ENCODE results near the gene SOBP.

The SOBP gene

DNA sequence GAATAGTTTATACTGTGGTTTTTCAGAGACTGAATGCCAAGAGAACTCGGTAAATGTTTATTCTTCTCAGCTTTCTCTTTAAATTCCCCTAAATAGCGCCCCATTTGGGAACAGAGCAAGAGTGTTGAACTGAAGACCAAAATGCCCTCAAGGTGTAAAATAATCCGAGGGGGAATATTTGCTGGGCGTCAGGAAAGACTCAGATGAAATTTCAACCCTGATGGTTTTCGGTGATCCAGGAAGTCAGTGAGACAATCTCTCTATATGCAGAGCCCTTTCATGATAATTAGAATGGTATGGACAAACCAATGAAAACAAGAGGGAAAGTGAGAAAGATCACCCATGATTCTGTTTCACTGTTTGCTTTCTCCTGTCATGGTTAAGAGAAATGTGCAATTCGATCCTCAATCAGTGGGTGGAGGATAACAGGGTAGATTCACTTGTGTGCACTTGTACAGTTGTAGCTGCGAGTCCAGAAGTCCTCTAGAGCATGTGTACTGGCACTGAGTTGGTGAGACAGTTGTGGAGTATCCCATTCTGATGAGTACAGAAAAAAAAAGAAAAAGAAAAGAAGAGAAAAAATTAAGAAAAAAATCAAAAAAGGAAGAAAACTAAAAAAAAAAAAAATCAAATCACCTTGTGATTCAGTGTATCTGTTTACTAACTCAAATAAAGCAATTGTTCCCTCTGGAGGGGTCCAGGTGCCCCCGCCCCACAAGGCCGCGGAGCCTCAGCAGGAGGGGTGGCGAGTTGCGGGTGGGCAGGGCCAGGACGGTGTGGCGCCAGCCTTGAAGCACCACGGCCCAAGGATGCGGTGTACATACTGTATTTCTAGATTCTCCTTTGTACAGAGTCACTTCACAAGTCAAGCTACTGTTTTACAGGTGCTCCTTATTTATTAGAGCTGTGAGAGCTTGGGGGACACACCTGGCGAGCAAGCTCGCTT, 169.3 kb downstream of the SOBP start:
- no peak for DNase-seq (ENCODE audit: low read depth in 2 of 2)

GRCh38 chr6:107660839-107661238, 170.9 kb downstream of the SOBP start:
- DNase-seq (ENCODE audit: low read depth in 2 of 2), result no peak

GRCh38 chr6:107661291-107661690, 171.4 kb downstream of the SOBP start:
- no peak for DNase-seq (ENCODE audit: low read depth in 2 of 2)

- no peak for DNase-seq (ENCODE audit: low read depth in 2 of 2)
Measured at GRCh38 chr6:107662333-107662732, 172.4 kb downstream of the SOBP start.

- no peak for DNase-seq (ENCODE audit: low read depth in 2 of 2)
Measured at GRCh38 chr6:107663308-107663707, 173.4 kb downstream of the SOBP start.

- DNase-seq (ENCODE audit: low read depth in 2 of 2), result no peak
Measured at GRCh38 chr6:107665382-107665781, 175.5 kb downstream of the SOBP start.

DNA sequence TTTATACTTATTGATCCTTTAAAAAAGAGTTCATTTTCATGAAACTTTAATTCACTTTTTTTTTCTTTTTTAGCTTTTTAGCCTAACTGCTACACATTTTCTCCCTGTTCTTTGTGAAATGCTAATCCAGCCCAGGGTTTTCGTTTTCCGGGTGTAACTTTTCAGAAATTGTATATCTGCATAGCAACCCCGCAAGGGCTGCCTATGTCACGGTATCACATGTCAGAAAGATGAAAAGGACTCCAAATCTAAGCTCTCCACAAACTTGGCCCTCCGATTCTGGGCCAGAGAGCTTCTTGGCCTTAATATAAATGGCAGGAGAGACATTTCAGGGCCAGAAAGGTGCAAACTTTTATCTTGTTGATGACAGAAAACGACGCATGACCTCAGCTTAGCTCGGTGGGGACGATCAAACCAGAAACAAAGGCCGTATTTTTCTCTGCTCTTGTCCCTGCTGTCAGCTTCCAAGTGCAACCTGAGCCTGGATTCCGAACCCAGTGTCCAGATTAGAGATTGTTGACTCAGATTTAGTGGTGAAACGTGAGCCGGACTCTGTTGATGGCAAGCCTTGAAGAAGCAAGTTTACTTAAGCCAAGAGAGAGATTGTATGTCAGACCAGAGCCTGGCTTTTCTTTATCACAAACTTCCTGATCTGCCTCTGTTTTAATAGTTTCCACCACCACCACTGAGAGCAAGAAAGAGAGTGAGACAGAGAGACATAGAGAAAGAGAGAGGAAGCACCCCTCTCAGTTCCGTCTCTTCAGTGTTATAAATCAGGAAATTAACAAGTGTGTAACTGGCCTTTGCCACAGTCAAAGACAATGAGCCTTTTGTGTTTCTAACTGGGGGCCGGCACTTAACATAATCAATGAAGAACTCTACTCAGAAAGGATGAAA, 176.4 kb downstream of the SOBP start:
- no peak for DNase-seq (ENCODE audit: low read depth in 2 of 2)

DNA sequence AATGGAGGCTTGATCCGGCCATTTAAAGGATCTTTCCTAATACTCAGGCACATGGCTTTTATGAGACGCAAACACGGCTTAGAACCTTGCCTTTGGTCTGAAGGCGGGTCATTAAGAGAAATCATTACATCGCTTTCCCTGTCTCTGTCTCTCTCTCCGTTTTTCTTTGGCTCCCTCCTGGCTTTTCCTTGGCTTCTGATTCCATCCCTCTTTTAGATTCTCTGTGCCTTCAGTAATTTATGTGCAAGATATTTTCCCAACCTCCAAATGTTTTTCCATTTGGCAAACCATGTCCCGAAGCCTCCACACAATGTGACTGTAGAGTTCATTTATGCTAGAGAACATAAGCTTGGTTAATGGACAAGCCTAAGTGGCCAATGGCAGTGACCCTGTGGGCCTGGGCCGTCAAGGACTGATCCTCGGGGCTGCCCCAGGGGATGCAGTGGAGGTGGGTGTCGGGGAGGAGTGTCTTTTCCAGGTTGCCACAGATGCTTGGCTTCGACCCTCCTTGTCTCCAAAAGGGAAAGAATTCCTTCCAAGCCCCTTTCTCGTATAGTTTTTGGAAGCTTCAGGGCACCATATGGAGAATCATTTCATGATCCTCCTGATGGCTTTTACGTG, 177.2 kb downstream of the SOBP start:
- no peak for DNase-seq (ENCODE audit: low read depth in 2 of 2)

- no peak for DNase-seq (ENCODE audit: low read depth in 2 of 2)
Measured at GRCh38 chr6:107667790-107668189, 177.9 kb downstream of the SOBP start.

DNA sequence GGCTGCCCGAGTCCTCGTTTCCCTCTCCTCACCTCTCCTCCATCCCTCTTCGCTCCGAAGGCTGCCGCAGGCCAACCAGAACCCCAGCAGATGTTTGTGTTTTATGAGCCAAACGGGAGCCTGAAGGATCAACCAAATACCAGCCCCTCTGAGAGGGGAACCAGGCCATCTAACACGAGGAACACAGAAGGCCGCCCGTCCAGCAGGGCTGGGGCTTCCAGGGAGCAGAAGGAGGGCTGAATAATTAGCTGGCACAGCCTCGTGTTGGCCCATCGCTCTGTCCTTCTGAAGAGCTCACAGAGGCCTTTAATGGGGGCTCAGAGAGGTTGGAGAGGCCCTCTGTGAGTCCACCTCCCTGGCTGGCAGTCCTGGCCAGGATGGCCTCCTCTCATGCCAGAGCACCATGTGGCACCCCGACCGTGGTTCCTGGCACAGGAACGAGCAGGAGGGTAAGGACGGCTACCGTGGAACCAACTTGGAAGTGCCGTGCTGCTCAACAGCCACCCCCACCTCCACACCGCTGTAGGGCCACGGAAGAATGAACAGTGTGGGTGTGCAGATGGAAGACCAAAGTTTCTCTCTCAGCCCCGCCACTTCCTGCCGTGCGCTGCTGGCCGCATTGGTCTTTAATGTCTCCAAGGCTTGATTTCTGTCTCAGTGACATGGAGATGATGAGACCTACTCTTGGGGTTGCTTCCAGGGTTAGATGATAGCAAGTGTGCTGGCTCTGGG, 179.0 kb downstream of the SOBP start:
- DNase-seq (ENCODE audit: low read depth in 2 of 2), result peak; percentile 11 to 31

- DNase-seq (ENCODE audit: low read depth in 2 of 2), result no peak
Measured at GRCh38 chr6:107670792-107671199, 180.9 kb downstream of the SOBP start.

DNA sequence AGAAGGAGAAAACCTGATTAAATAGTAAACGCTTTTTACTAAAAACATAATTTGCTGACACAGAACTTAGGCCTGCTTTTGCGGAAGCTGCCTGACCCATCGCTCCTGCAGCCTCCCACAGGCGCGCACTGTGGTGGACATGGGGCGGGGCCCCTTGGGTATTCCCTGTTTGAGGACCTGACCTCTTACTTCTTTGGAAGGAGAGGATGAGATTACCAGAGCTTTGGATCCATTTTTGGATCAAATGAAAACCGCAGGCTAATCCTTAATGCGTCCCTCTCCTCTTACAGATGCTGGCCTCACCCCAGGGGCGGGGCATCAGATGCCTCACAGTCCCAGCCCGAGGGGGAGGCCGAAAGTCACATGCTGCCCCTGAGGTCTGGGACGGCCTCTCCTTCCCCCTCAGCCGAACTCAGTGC, 183.2 kb downstream of the SOBP start:
- DNase-seq (ENCODE audit: low read depth in 2 of 2), result no peak

- DNase-seq (ENCODE audit: low read depth in 2 of 2), result peak; percentile 76 to 80
Measured at GRCh38 chr6:107674995-107675738, 185.2 kb downstream of the SOBP start.

DNA sequence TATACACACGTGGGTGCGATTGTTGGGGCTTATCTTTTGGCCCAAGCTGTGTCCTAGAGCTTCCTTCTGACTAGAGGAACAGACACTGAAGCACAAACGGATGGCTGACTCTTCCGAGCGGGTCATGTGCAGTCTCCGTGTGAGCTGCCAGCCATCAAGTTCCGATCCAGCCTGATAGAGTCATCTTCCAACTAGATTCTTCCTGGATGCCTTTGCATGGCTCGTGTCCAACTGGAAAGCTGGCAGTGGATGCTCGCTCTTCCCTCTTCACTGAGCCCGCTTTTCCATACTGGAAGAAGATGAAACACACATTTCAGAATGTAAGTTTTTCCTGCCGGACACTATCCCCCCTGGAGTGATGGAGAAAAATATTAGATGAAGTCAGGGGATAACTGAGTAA, 186.1 kb downstream of the SOBP start:
- DNase-seq (ENCODE audit: low read depth in 2 of 2), result no peak

- no peak for DNase-seq (ENCODE audit: low read depth in 2 of 2)
Measured at GRCh38 chr6:107677399-107677798, 187.5 kb downstream of the SOBP start.

GRCh38 chr6:107679457-107679856, 189.5 kb downstream of the SOBP start:
- DNase-seq (ENCODE audit: low read depth in 2 of 2), result no peak

GRCh38 chr6:107682721-107683120, 192.8 kb downstream of the SOBP start:
- no peak for DNase-seq (ENCODE audit: low read depth in 2 of 2)

- no peak for DNase-seq (ENCODE audit: low read depth in 2 of 2)
Measured at GRCh38 chr6:107683183-107683582, 193.3 kb downstream of the SOBP start.

GRCh38 chr6:107684996-107685395, 195.1 kb downstream of the SOBP start:
- no peak for DNase-seq (ENCODE audit: low read depth in 2 of 2)

- no peak for DNase-seq (ENCODE audit: low read depth in 2 of 2)
Measured at GRCh38 chr6:107689190-107689589, 199.3 kb downstream of the SOBP start.
